COLO668 (cell line): ENCODE results near the gene GSAP.

Experiments used
- DNase-seq: peaks from one replicate; lab custom pipeline; 2025; ENCODE audit not compliant: unreplicated experiment; lab: John Stamatoyannopoulos, UW

Gene GSAP

GRCh38 chr7:77409005-77409738, 7.0 kb downstream of the GSAP start:
- DNase-seq = no peak

GRCh38 chr7:77407906-77408305, 8.2 kb downstream of the GSAP start:
- no peak for DNase-seq

DNA sequence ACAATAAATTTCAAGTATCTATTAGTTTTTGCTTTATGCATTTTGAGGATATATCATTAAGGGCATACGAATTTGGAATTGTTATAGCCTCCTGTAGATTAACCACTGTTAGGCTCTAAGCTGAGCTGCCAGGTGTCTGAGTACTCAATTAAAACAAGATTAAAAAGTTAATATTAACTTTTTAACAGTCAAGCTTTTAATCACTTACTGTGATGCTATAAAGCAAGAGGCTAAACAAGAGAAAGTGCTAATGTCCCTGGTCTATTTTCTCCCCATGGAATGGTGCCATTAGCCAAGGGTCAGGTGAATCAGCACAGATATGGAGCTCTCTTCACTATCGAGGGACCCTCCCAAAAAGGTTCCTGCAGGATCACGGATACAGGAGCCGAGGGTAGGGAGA, 9.7 kb downstream of the GSAP start:
- DNase-seq = no peak

DNA sequence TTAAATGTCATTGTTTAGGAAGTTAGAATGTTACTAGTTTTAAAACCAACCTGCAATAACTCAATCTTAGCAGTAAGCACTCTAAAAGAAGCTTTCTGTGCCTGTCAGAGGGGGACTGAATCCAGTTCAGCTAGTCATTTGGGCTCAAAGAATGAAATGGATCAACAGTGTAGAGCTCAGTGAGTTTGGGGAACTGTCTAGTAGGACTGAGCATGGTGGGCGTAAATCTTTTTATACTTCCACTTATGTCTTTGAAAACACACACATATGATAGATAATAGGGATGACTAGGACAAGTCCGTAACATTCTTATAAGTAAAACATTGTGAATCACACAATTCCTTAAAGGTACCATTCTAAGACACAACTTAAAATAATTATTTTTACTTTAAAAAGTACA, 11.5 kb downstream of the GSAP start:
- DNase-seq = no peak

GRCh38 chr7:77403957-77404356, 12.2 kb downstream of the GSAP start:
- DNase-seq = no peak

GRCh38 chr7:77402818-77403217, 13.3 kb downstream of the GSAP start:
- DNase-seq = no peak

DNA sequence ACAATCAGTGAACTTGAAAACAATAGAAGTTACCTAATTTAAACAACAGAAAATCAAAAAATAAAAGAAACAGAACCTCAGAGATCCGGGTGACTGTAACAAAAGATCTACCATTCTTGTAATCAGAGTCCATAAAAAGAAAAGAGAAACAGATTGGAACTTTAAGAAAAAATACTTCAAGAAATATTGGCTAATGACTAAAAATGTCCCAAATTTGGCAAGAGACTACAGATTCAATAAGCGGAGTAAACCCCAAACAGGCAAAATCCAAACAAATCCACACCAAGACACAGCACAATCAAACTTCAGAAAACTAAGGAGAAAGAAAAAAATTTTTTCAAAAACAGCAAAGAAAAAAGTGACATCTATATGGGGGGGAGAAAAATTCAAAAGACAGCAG, 15.1 kb downstream of the GSAP start:
- DNase-seq = no peak

- no peak for DNase-seq
Observed at GRCh38 chr7:77399816-77400215, 16.3 kb downstream of the GSAP start.

- no peak for DNase-seq
Observed at GRCh38 chr7:77396894-77397547, 19.1 kb downstream of the GSAP start.

- peak; percentile 27 for DNase-seq
Observed at GRCh38 chr7:77395626-77396025, 20.5 kb downstream of the GSAP start.

- DNase-seq = no peak
Observed at GRCh38 chr7:77393954-77394353, 22.2 kb downstream of the GSAP start.

DNA sequence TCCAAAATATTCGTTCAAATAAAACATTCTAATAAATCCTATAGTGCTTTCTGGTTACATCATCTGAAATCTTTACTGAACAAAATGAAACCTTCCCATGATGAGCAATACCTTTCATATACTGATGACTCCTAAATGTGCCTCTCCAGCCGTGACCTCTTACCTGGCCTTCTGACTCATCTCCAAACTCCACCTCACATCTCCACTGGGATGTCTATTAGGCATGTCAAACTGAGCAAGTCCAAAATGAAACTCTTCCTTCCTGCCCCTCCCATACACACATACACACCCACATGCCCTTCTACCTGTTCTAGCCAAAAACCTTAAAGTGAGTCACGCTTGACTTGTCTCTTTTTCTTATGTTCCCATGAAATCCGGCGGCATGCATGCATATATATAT, 22.9 kb downstream of the GSAP start:
- no peak for DNase-seq

GRCh38 chr7:77391230-77391629, 24.9 kb downstream of the GSAP start:
- DNase-seq = no peak

GRCh38 chr7:77388055-77388641, 28.0 kb downstream of the GSAP start:
- no peak for DNase-seq

- DNase-seq = no peak
Observed at GRCh38 chr7:77386165-77386822, 29.9 kb downstream of the GSAP start.

GRCh38 chr7:77383333-77383740, 32.8 kb downstream of the GSAP start:
- DNase-seq = no peak

- no peak for DNase-seq
Observed at GRCh38 chr7:77382532-77382931, 33.6 kb downstream of the GSAP start.

DNA sequence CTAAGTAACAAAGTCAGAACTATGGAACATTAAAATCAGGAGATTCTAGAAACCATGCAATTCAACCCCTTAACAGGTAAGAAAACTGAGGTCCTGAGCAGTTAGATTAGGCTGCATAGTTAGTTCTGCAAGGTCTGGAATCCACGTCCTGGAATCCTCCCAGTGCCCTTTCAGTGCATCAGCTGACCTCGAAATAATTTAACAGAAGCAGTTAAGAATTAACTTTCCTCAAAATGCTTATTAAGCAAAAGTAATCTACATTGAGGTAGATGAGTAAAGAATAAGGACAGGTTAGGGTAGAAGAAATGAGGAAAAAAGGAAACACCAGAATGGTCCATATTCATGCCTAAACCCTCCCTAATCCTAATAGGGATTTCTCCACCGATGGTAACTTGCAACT, 37.6 kb downstream of the GSAP start:
- DNase-seq = no peak

- DNase-seq = no peak
Observed at GRCh38 chr7:77370606-77371005, 45.5 kb downstream of the GSAP start.

DNA sequence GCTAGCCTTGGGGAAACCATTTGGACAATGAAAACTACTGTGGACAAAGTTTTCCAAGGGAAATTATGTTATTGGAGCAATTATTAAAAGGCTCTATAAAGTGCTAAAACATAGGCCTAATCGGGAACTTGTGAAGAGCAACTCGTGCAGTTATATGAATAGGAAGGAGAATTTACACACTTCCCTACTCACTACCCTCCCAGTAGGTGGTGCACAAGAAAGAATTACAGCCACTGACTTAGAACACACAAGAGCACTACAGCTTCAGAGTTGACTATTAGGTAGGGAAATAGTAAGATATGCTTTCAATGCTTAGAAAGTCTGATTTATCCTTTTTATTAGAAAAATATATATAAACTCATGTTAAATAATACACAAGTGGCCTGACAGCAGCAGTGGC, 47.2 kb downstream of the GSAP start:
- DNase-seq = no peak

- DNase-seq = no peak
Observed at GRCh38 chr7:77367976-77368375, 48.2 kb downstream of the GSAP start.

GRCh38 chr7:77362905-77363304, 53.2 kb downstream of the GSAP start:
- no peak for DNase-seq
